Colonic mucosa (tissue), 4 donors: ENCODE data around the gene C2CD4D. TPM values are rescaled to one million over a fixed set of nuclear protein-coding genes. Genes with fewer than 3 reads are reported as not detected.

Experiments used
- DNase-seq: peaks from one replicate; pipeline ENCODE4 v3.0.0-alpha.2; 2020
- H3K27ac ChIP-seq: fragments of 200-600 bp; one replicate; pipeline ENCODE4 v1.8.0; 2021
- H3K27me3 ChIP-seq: fragments of 200-600 bp; one replicate; pipeline ENCODE4 v1.8.0; 2021
- H3K36me3 ChIP-seq: fragments of 200-600 bp; one replicate; pipeline ENCODE4 v1.8.0; 2021
- H3K4me1 ChIP-seq: fragments of 200-600 bp; one replicate; pipeline ENCODE4 v1.8.0; 2021; ENCODE audit warnings: mild to moderate bottlenecking
- H3K4me3 ChIP-seq: fragments of 200-600 bp; one replicate; pipeline ENCODE4 v1.8.0; 2021
- H3K9ac ChIP-seq, 2 donors: one replicate each; pipeline ENCODE4 v1.7.0; 2013; ENCODE audit warnings: control low read depth in 2 of 2, low read depth in 2 of 2, low read length in 2 of 2
- H3K9me3 ChIP-seq: fragments of 200-600 bp; one replicate; pipeline ENCODE4 v1.8.0; 2021
- intact Hi-C: fragments of 100-400 bp; cut with DNase I; formaldehyde crosslinking; loops from one replicate; pipeline ENCODE4 v1.14.1; 2022
- total RNA-seq, 2 donors: library from RNA; stranded (reverse); fragmentation: NEBNext Ultra II Directional in 1 of 2; extraction: Animal tissue kit (Norgen Biotek cat#: 25700) in 1 of 2; gene quantifications; one replicate each; pipeline ENCODE4 v1.2.1, GENCODE V29; 2021
- TF ChIP-seq, protein P1 (sequence below): fragments of 200-600 bp; IDR thresholded peaks from one replicate; pipeline ENCODE4 v1.8.0; 2022; ENCODE audit warnings: antibody characterized with exemption, mild to moderate bottlenecking
- donor health status: healthy.
- donor health status: DM: no; HTN: no; CAD: no.
- donor health status: DM: no; HTN: no; CAD: no.

C2CD4D gene
- total RNA-seq, 2 donors from 2014 or later = 0.85 to 1.6 TPM

DNA sequence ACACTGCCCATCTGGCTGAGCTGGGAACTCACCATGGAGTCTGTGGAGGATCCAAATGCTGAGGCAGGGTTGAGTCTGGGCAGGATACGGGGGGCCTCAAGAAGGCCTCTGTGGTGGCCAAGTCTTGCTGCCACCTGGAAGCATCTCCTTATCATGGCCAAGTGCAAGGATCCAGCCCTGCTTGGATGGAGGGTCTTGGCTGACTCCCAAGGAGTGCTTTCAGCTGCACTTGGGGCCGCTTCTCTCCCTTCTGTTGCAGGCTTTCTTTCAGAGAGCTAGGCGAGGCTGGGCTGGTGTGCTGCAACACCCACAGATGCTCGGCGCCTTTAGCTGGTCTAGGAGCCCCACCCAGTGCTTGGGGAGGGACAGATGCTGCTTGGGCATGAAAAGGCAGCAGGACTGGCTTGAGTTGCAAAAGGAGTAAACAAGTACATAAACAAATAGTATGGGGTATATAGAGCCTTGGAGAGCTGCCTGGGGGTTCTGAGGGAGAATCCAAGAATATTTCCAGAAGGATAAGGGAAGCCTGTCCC is 13.9 kb upstream of the C2CD4D start, which contains the start of gene THEM5:
Gene THEM5, minus strand, starts transcription at position 302 of the 533 bp plus-strand sequence. Its CDS starts 147 bp downstream, at position 155.
- Histone ChIP-seq H3K9ac (no peak within 1 kb of the TSS), H3K27me3 (no peaks in the 10 kb centered on the region), H3K9me3 (no peaks in the 10 kb centered on the region), H3K36me3 (no peaks in the 10 kb centered on the region), H3K4me3 (no peak within 1 kb of the TSS), H3K27ac (no peak within 1 kb of the TSS), H3K4me1 (no peaks in the 10 kb centered on the region)
- TF ChIP-seq, protein P1, sequence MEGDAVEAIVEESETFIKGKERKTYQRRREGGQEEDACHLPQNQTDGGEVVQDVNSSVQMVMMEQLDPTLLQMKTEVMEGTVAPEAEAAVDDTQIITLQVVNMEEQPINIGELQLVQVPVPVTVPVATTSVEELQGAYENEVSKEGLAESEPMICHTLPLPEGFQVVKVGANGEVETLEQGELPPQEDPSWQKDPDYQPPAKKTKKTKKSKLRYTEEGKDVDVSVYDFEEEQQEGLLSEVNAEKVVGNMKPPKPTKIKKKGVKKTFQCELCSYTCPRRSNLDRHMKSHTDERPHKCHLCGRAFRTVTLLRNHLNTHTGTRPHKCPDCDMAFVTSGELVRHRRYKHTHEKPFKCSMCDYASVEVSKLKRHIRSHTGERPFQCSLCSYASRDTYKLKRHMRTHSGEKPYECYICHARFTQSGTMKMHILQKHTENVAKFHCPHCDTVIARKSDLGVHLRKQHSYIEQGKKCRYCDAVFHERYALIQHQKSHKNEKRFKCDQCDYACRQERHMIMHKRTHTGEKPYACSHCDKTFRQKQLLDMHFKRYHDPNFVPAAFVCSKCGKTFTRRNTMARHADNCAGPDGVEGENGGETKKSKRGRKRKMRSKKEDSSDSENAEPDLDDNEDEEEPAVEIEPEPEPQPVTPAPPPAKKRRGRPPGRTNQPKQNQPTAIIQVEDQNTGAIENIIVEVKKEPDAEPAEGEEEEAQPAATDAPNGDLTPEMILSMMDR = no peak
- DNase-seq = no peak
- intact Hi-C loops = no loop called here

DNA sequence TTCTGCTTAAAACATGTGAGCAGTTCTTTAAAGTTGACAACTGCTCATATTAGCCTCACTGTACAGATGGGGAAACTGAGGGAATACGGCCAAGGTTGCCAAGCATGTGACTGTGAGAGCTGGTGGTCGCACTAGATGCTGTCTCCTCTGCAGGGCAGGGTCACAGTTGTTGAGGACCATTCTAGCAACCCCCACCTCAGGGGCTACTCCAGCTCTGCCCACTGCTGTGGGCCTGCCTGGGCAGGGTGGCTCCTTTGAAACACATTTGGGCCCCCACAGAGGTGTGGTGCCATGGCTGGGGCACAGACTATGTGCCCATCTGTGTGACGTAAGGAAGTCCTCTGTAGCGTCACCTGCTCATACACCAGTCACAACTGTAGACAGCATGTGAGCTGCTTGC is 13.1 kb upstream of the C2CD4D start:
- Histone ChIP-seq H3K9me3 (no peaks in the 10 kb centered on the region), H3K27ac (no peak overlapping the region), H3K27me3 (no peaks in the 10 kb centered on the region), H3K4me1 (no peaks in the 10 kb centered on the region), H3K36me3 (no peaks in the 10 kb centered on the region), H3K4me3 (no peak overlapping the region), H3K9ac (no peak overlapping the region)
- DNase-seq = no peak
- TF ChIP-seq, protein P1 = no peak
- intact Hi-C loops = no loop called here

DNA sequence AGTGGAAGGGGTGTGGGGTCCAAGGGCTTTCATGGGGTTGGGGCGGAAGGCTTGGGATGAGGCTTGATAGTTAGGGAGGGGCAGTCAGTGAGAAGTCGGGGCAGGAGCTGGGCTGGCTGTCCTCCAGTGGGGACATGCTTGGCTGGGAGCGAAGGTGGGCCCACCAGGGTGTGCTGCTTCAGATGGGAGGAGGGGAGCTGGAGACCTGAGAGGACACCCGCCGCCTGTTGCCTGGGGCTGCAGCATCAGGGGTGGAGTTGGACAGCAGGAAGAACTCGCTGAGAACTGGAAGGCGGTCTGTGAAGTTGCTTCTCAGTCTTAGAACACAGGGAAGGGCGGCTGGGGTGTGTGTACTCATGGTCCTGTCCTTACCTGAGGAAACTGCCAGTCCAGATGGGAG is 12.3 kb upstream of the C2CD4D start:
- intact Hi-C loops = no loop called here
- DNase-seq = no peak
- Histone ChIP-seq H3K27me3 (no peaks in the 10 kb centered on the region), H3K9ac (no peak overlapping the region), H3K36me3 (no peaks in the 10 kb centered on the region), H3K27ac (no peak overlapping the region), H3K4me3 (no peak overlapping the region), H3K9me3 (no peaks in the 10 kb centered on the region), H3K4me1 (no peaks in the 10 kb centered on the region)
- TF ChIP-seq, protein P1 = no peak

DNA sequence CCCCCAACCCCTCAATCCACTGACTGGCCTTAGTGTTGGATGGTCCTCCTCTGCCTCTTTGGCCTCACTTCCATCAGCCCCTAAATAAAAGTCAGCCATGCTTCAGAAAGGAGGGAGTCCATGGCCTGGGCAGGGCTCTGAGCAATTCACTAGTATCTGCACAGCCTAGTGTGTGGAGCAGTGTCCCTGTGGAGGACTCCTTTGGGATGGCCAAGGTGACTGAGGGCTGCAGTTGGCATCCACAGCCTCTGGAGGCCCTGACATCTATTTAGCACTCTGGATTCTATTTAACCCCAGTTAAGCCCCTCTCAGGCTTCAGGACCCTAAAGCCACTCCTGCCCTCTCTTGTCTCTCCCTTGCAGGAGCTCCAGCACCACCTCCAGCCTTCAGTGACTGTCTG is 10.3 kb upstream of the C2CD4D start:
- no peaks in the 10 kb centered on the region for H3K27me3 ChIP-seq
- intact Hi-C loops = no loop called here
- TF ChIP-seq, protein P1 = no peak
- H3K4me1 ChIP-seq = no peaks in the 10 kb centered on the region
- H3K36me3 ChIP-seq = no peaks in the 10 kb centered on the region
- no peaks in the 10 kb centered on the region for H3K9me3 ChIP-seq
- no peak overlapping the region for H3K4me3 ChIP-seq
- no peak overlapping the region for H3K9ac ChIP-seq
- DNase-seq = no peak
- no peak overlapping the region for H3K27ac ChIP-seq

DNA sequence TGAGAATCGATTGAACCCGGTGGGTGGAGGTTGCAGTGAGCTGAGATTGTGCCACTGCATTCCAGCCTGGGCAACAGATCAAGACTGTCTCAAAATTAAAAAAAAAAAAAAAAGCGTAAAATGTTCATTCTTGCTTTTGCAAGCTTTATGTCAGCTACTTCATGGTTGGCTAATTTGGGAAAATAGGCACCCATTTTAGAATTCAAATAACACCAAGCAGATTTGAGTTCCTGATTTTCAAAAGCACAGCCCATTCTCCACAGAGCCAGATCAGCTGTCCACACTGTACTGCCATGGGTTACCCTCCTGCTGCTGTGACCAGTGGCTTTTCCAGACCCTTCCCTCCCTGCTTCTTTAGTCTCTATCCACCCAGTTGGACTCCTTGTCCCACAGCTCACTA is 9.5 kb upstream of the C2CD4D start:
- no peaks in the 10 kb centered on the region for H3K9me3 ChIP-seq
- intact Hi-C loops = no loop called here
- H3K27ac ChIP-seq = no peak overlapping the region
- DNase-seq = no peak
- H3K9ac ChIP-seq = no peak overlapping the region
- no peaks in the 10 kb centered on the region for H3K4me1 ChIP-seq
- no peaks in the 10 kb centered on the region for H3K36me3 ChIP-seq
- H3K27me3 ChIP-seq = no peaks in the 10 kb centered on the region
- TF ChIP-seq, protein P1 = no peak
- no peak overlapping the region for H3K4me3 ChIP-seq
